Endometrial microvascular endothelial cells (primary cell): ENCODE measurements around the gene MAGI1. TPM values are rescaled to one million over a fixed set of nuclear protein-coding genes. Genes with fewer than 3 reads are reported as not detected.

Source experiments
- in situ Hi-C: cut with HindIII; loops from 2 replicates; pipeline ENCODE4 v1.10.0; 2017; ENCODE audit warnings: low sequenced_read_pairs, low pct_unique_long_range_greater_than_20kb; ENCODE audit errors: inconsistent ontology term
- total RNA-seq: library from RNA; depleted of rRNA; stranded (reverse); fragments of >200 nt; gene quantifications from one replicate; pipeline ENCODE4 v1.2.3, GENCODE V29; 2015; ENCODE audit errors: inconsistent ontology term

MAGI1 gene
- total RNA-seq, 1 donor from 2014 or later = 9.1 TPM

DNA sequence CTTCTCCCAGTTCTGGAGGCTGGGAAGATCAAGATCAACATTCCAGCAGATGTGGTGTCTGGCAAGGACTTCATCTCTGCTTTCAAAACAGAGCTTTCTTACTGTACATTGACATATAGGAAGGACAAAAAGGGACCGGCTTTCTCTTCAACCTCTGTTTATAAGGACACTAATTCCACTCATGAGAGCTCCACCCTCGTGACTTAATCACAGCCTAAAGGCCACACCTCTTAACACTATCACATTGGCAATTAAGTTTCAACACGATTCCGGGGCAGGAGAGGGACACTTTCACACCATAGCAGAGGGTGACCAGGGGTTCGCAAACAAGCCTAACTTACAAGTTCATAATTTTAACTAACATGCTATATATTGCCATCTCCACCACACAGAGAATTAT, 231.5 kb downstream of the MAGI1 start:
- in situ Hi-C loops = no loop called here

DNA sequence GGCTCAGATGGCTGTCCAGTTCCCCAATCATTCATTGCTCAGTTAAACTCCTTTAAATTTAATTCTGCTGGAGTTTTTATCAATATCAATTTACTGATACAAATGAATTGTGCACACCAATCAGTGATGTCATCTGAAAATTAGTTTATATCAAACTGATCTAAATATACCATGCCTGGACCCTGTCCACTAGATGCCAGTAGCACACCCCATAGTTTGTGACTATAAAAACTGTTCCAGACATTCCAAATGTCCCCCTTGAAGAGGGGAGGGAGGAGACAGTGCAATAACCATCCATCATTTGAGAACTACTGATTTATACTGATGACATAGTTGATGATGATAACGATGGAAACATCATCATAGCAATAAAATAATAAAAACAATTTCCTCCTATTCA, 232.1 kb downstream of the MAGI1 start:
- in situ Hi-C loops = no loop called here

DNA sequence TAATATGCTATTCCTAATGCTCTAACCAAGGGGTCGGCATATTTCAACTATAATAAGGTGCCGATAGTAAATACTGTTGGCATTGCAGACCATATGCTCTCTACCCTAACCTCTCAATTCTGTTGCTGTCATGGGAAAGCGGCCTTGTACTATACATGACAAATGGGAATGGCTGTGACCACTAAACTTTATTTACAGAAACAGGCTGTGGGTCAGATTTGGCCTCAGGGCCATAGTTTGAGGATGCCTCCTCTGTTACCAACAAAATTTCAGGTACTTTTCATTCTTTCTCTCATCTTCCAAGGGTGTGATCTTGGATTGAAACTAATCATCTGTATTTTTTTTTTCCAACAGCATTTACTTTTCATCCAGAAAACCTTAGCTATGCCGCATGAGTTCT, 242.0 kb downstream of the MAGI1 start:
- in situ Hi-C loops = no loop called here

DNA sequence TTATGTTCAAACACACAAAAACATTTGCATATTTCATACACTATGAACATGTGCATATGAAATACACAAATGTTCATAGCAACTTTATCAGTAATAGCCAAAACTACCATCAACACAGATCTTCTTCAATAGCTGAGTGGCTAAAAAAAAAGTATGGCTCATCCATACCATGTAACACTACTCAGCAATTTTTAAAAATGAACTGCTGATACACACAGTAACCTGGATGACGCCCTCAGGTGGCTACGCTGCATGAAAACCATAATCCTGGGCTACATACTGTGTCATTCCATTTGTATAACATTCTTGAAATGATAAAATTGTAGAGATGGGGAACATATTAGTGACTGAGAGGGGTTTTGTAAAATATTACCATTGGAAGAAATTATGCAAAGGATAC, 243.6 kb downstream of the MAGI1 start:
- in situ Hi-C loops = no loop called here

DNA sequence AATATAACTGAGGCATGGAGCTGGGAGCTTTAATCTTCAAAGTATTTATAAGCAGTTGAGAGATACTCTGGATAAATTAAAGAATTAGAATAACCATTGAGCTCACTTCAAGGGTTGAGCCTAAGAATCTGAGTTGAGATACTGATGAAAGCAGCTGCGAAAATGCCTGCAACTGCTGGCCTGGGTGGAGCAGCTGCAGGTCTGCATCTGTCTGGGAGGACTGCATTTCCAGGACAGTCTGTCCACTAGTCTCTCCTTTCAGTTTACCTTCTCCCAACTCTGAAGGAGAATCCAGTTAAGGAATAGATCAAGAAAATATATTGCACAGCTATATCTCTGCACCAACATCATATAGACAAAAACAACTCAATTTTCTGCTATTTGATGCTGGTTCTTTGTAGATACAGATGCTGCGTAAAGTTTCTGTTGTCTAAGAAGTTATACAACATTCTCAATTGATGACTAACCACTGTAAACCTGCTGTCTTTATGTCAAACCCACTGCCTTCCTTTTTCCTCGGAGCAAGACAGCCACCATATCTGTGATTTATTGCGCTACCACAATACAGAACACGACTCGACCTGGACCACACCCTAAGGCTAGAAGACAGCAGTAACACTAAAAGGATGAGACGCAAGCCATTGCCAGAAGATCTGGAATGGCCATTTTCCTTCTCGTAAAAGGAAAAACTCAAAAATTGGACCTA, 245.1 kb downstream of the MAGI1 start:
- in situ Hi-C loops = no loop called here

DNA sequence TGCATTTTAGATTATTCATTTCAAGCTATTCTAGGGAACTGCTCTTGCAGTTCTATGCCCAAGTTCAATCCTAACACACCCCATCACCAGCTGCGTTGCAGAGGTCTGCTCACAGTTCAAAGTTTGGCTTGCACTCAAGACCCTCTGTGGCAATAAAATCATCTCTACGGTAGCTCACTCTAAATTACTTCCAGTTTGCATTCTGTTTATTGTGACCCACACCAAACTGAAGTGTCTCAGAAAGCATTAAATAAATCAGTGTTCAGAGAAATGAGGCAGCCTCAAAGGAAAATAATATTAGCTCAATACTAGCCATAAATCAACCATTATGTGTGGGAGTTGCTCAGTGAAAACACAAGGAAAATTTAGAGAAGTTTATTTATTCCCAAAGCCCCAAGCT, 250.3 kb downstream of the MAGI1 start:
- in situ Hi-C loops = no loop called here

DNA sequence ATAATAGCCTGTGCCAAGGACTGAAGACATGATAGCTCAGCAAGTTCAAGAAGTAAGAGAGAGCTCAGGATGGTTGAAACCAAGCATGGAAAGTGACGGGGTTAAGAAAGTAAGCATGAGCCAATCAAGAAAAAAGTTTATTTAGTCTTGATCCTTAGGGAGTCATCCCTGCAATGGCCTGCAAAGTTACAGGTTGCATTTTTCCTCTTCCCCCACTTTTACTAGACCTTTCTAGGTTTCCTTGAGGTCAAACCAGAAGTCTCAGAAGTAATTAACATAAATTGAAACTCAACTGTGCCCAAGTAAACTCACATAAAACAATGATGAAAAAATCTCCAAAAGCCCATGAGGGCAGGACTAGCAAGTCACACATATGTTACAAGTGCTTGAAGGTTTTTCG, 250.9 kb downstream of the MAGI1 start:
- in situ Hi-C loops = no loop called here

DNA sequence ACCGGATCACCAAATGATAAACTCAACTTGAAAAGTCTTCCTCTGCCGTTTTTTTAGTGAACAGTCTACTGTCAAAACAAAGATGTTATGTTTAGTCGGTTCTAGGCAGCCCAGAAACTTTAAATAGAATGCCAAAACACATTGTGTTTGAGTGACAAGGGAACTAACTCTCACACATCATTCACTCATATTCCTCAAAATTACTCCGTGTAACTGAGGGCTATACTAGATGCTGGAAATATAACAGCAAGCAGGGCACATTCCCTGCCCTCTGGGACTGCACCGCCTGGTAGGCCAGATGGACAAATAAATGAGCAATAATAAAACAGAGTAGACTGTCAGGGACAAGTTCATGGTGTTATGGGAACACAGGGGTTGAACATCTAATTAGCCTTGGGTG, 251.4 kb downstream of the MAGI1 start:
- in situ Hi-C loops = no loop called here

DNA sequence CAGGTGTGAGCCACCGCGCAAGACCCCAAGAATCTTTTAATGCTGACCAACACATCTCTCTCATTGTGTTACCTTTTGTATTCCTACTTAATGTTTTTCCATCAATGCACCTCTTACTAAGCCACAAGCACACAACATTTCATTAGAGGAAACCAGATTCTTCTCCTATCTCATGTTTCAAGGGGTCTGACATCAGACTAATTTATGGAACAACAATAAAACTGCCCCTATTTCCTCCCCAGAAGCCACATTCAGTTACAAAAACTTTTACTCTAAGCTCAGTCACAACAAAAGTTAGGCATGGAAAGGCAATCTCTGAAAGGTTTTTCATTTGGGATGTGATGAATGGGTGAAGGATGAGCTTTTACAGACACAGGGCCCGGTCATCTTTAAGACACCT, 251.8 kb downstream of the MAGI1 start:
- in situ Hi-C loops = no loop called here

DNA sequence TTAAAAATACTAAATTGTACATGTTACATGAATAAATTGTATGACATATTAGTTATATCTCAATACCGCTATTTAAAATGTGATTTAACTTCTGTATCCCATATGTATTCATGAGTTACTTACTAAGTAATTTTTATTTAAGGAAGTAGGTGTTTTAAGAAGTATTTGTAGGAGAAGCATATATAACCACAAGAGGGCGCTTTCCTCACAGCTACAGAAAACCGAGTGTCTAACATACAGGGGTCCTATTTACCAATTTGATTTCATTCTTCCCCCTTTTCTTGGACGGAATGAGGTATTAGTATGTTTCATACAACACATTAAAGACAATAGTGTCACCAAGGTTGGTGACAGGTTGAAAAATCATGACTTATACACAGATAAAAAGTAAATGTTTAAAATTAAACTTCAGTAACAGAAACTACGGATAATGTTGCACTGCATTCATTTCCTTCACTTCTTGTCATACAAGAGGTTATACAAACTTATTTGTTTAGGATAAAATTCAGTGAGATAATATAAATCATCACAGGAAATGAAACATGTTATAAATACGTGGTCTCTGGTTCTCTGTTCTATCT, 253.6 kb downstream of the MAGI1 start:
- in situ Hi-C loops = no loop called here

DNA sequence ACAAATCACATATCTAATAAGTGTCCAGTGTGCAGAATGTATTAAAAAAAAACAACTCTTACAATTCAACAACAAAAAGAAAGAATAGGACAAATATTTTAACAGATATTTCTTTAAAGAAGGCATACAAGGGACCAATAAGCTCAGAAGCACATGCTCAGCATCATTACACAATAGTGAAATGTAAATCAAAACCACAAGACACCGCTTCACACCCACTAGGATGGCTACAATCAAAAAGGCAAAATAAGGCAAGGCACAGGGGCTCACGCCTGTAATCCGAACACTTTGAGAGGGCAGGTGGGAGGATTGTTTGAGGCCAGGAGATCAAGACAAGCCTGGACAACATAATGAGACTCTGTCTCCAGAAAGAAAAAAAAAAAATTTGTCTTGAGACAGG, 255.6 kb downstream of the MAGI1 start:
- in situ Hi-C loops = no loop called here

DNA sequence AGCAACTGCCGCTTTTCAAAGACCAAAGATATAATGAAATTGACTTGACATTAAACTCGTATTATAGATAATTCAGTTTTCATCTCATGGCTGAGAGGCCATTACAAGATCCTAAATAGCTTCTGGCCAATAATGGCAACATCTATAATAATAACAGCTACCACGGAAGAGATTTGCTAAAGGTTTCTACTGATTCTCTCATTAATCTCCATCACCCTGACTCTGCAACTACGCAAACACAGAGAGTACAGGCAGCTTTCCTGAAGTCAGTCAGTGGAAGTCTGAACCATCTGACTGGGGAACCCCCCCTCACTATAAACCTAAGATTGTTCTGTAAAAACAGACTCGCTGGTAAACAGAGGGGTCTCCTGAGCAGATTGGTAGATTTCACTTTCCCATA, 257.1 kb downstream of the MAGI1 start:
- in situ Hi-C loops = no loop called here

DNA sequence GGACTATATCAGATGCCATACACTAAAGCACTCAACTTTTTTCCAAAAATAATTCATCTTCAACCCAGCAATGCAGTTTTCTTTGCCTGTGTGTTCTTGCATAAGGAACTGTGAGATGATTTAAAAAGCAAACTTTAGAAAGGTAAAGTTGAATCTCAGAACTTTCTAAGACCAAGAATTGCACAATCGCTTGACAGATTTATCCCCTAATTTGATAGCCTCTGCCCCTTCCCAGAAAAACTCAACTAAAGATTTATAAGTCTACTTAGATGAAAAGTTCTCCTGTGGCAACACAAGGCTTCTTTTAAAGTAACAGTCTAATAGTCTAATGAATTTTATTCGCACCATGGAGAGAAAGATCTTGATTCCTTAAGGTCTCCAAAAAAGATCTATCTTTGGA, 259.3 kb downstream of the MAGI1 start:
- in situ Hi-C loops = no loop called here

DNA sequence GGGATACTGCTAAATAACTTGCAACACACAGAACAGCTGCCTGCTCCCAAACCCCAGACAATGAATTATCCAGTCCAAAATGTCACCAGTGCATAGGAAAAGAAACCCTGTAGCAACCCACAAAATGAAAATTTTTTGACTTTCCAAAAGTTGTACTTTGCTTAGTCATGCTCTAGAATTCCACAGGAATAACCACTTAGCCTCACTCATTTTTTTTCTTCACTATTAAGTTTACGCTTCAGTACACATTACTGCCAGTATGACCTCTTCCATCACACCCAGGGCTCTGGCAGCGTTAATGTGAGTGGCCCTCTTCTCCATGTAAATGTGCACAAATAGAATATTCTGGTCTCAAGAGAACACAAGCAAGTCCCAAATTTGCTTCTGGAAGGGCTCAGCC, 259.8 kb downstream of the MAGI1 start:
- in situ Hi-C loops = no loop called here

DNA sequence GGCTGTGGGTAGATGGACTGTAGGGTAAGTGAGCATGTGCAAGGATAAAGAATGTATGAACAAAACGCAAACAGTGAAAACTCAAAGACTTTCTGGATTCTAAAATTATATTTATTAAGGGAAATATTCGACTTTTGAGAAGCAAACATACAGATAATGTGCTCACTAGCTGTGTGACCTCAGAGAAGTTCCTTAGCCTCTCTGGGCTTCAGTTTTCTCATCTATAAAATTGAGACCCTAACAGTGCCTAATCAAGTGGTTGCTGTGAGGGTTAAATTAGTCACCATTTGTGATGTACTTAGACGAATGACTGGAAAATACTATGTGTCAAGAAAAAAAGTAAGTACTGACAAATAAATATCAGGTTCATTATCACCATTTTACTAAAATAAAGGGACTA, 261.7 kb downstream of the MAGI1 start:
- in situ Hi-C loops = no loop called here

DNA sequence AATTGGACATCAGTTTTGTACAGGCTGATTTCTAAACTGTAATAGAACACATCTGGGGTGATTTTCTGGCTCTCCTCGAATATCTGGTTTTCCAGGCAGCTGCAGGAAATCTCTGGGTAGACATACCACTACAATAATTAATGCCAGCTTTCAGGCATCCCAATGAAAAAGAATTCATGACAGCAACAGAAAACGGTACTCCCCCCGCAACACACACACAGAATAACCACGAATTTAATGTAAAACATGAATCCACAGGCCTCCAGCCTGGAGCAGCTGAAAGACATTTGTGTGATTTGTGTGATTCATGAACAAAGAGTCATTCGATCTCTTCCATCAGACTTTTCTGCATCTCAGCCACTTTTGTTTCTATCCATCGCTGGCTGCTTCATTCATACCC, 262.2 kb downstream of the MAGI1 start:
- in situ Hi-C loops = no loop called here

DNA sequence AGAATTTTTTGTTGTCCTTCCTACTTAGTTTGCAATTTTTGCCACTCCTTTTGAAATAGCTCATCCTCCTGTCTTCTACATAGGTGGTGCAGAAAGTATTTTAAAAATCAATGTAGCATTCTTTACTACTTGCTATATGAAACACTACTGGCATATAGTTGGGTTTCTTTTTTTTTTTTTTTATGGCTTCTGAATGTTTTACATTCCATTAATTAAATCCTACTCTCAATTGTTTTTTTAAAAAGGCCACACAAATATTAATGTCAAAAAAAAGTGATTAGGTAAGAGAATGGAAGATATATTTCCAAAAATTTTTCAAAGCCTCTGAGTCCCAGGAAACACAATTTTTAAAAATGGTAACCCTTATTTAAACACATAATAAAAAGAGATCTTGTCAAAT, 262.6 kb downstream of the MAGI1 start:
- in situ Hi-C loops = no loop called here

DNA sequence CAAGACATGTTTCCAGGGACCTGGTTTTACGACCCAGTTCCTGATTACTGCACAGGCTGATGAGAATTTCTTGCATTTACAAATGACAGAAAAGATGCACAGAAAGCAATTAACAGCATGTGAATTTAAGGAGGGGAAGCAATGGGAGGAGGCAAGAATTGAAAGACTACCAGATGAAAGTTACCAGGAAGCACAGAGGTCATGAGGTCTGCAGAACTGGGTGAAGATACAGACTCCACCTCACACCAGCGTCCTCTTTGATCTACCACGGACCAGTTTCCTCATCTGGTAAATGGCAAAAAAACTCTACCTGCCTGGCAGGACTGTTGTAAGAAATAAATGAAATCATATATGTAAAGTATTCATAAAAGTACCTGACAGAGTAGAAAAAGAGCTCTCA, 266.0 kb downstream of the MAGI1 start:
- in situ Hi-C loops = loop anchor here (25.0 kb wide), 1 partner anchor 365 kb away; no protein-coding TSS in a partner anchor

DNA sequence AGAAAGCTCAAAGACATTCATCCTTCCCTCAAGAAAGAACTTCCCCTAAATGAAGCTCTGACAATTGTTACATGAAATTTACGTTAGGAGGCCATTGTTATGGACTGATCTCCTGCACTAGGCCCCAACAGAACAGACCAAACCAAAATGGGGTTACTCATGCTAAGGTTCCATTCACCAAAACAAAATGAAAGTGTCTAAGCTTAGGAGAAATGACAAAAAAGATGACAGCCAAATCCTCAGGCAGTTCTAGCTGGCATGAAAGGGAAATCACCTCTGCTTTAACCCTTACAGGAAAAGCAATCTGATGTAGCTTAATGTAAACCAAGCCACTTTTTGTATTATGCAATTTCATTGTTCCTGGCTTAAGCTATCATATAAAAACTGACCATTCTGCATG, 271.2 kb downstream of the MAGI1 start:
- in situ Hi-C loops = loop anchor here (25.0 kb wide), 1 partner anchor 370 kb away; no protein-coding TSS in a partner anchor

DNA sequence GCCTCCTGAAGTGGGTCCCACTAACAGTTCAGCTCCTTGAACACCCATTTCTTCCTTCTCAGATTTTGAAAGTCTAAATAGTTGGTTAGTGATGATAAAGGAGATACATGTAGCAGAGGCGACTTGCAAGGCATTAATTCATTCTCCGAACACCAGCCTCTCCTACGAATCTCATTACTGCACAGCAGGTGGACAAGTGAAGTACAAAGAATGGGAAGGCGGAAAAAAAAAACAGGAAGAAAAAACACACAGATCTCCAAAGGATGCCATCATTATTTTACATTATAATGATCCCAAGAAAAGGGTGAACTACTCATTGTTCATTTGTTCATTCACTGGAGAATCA, 276.5 kb downstream of the MAGI1 start:
- in situ Hi-C loops = loop anchor here (25.0 kb wide), 1 partner anchor 375 kb away; no protein-coding TSS in a partner anchor
